Mesendoderm (in vitro differentiated cells): Measurements from ENCODE around the gene MAP4.

ENCODE experiments used
- DNase-seq: peaks from one replicate; pipeline ENCODE4 v3.0.0; 2013
- H2AK5ac ChIP-seq: 2 replicates; pipeline ENCODE4 v1.6.1; 2013; ENCODE audit warnings: low read length, inconsistent platforms
- H2BK120ac ChIP-seq: 2 replicates; pipeline ENCODE4 v1.6.1; 2013; ENCODE audit warnings: low read depth, mild to moderate bottlenecking, low read length, moderate library complexity, mixed read lengths
- H2BK15ac ChIP-seq: replicated peaks from 2 replicates; pipeline ENCODE4 v1.6.1; 2013; ENCODE audit warnings: low read depth, mild to moderate bottlenecking, moderate library complexity
- H2BK5ac ChIP-seq: 2 replicates; pipeline ENCODE4 v1.6.1; 2013; ENCODE audit warnings: low read length, inconsistent platforms
- H3K18ac ChIP-seq: 2 replicates; pipeline ENCODE4 v1.6.1; 2013; ENCODE audit warnings: mild to moderate bottlenecking, low read length, mixed read lengths
- H3K23ac ChIP-seq: one replicate; pipeline ENCODE4 v1.6.1; 2013; ENCODE audit warnings: low read length
- H3K27ac ChIP-seq: 2 replicates; pipeline ENCODE4 v1.5.1; 2013; ENCODE audit warnings: low read depth, mild to moderate bottlenecking, inconsistent platforms, low read length, moderate library complexity
- H3K27me3 ChIP-seq: 2 replicates; pipeline ENCODE4 v1.6.1; 2013; ENCODE audit warnings: low read length, control low read depth, mild to moderate bottlenecking, inconsistent platforms; ENCODE audit not compliant: insufficient read depth, poor library complexity
- H3K36me3 ChIP-seq: 2 replicates; pipeline ENCODE4 v1.6.1; 2013; ENCODE audit warnings: low read length, inconsistent platforms; ENCODE audit not compliant: control insufficient read depth, insufficient read depth
- H3K4ac ChIP-seq: one replicate; pipeline ENCODE4 v1.6.1; 2013; ENCODE audit warnings: low read depth, mild to moderate bottlenecking, low read length, moderate library complexity
- H3K4me1 ChIP-seq: 2 replicates; pipeline ENCODE4 v1.6.1; 2013; ENCODE audit warnings: low read depth, low read length, inconsistent platforms; ENCODE audit not compliant: control insufficient read depth
- H3K4me2 ChIP-seq: 2 replicates; pipeline ENCODE4 v1.6.1; 2013; ENCODE audit warnings: low read length
- H3K4me3 ChIP-seq: 2 replicates; pipeline ENCODE4 v1.5.1; 2013; ENCODE audit warnings: mild to moderate bottlenecking, low read length
- H3K56ac ChIP-seq: one replicate; pipeline ENCODE4 v1.6.1; 2013; ENCODE audit warnings: low read length
- H3K79me1 ChIP-seq: 2 replicates; pipeline ENCODE4 v1.6.1; 2013; ENCODE audit warnings: low read length, inconsistent platforms
- H3K79me2 ChIP-seq: 2 replicates; pipeline ENCODE4 v1.6.1; 2013; ENCODE audit warnings: mild to moderate bottlenecking, low read length; ENCODE audit not compliant: control insufficient read depth, insufficient read depth
- H3K9ac ChIP-seq: 2 replicates; pipeline ENCODE4 v1.6.1; 2013; ENCODE audit warnings: low read length, inconsistent platforms
- H4K5ac ChIP-seq: one replicate; pipeline ENCODE4 v1.6.1; 2013; ENCODE audit warnings: low read length
- H4K8ac ChIP-seq: one replicate; pipeline ENCODE4 v1.6.1; 2013; ENCODE audit warnings: low read depth, mild to moderate bottlenecking, control low read depth, low read length, moderate library complexity
- WGBS: extraction: QIAGEN DNeasy Blood & Tissue Kit; methylation state at CpG from one replicate; pipeline ENCODE4 v1.1.7; 2013; ENCODE audit warnings: low lambda C conversion rate, missing lambda C conversion rate; ENCODE audit not compliant: insufficient coverage; ENCODE audit errors: extremely low coverage; 5-methylcytosine and 5-hydroxymethylcytosine counted together

MAP4 gene

DNA sequence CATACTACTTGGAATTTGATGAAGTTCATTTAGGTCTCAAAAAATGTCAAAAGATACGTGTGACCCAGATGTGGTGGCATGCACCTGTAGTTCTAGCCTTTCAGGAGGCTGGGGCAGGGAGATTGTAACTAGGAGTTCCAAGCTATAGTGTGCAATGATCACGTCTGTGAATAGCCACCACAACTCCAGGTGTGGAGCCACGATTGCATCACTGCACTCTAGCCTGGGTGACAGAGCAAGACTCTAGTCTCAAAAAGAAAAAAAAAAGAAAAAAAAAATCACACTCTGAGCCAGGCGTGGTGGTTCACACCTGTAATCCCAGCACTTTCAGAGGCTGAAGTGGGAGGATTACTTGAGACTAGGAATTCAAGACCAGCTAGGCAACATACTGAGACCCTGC is 14.2 kb downstream of the MAP4 start:
- H3K27ac ChIP-seq, result no peak overlapping the region
- no peak overlapping the region for H3K18ac ChIP-seq
- H4K5ac ChIP-seq, result no peak overlapping the region
- DNase-seq, result no peak
- no peaks in the 10 kb centered on the region for H3K4me1 ChIP-seq
- no peak overlapping the region for H2BK120ac ChIP-seq
- H2BK15ac ChIP-seq, result no peak overlapping the region
- no peaks in the 10 kb centered on the region for H3K27me3 ChIP-seq
- peaks cover 15% of the 10 kb centered on the region for H3K79me1 ChIP-seq
- H2BK5ac ChIP-seq, result no peak overlapping the region
- no peak overlapping the region for H3K23ac ChIP-seq
- H3K9ac ChIP-seq, result no peak overlapping the region
- H3K4me2 ChIP-seq, result no peak overlapping the region
- H3K4ac ChIP-seq, result no peak overlapping the region
- H3K36me3 ChIP-seq, result no peaks in the 10 kb centered on the region
- H3K56ac ChIP-seq, result no peak overlapping the region
- no peak overlapping the region for H3K4me3 ChIP-seq
- no peak overlapping the region for H2AK5ac ChIP-seq
- H4K8ac ChIP-seq, result no peak overlapping the region
- peaks cover 9% of the 10 kb centered on the region for H3K79me2 ChIP-seq
- WGBS, result no CpG with 5 or more reads among the region's 4 CpGs

GRCh38 chr3:48000212-48000611 is 16.0 kb downstream of the MAP4 start:
- H3K79me1 ChIP-seq, result peaks cover 19% of the 10 kb centered on the region
- peaks cover 2% of the 10 kb centered on the region for H3K4me1 ChIP-seq
- H3K27ac ChIP-seq, result no peak overlapping the region
- no peak overlapping the region for H2AK5ac ChIP-seq
- no peak overlapping the region for H2BK120ac ChIP-seq
- no peak overlapping the region for H3K9ac ChIP-seq
- no peak overlapping the region for H3K4me3 ChIP-seq
- no CpG with 5 or more reads among the region's 2 CpGs for WGBS
- no peak overlapping the region for H3K56ac ChIP-seq
- no peak for DNase-seq
- H3K27me3 ChIP-seq, result no peaks in the 10 kb centered on the region
- no peaks in the 10 kb centered on the region for H3K36me3 ChIP-seq
- H4K5ac ChIP-seq, result no peak overlapping the region
- no peak overlapping the region for H3K18ac ChIP-seq
- H3K23ac ChIP-seq, result no peak overlapping the region
- H4K8ac ChIP-seq, result no peak overlapping the region
- H2BK5ac ChIP-seq, result no peak overlapping the region
- H3K79me2 ChIP-seq, result peaks cover 13% of the 10 kb centered on the region
- H3K4me2 ChIP-seq, result no peak overlapping the region
- no peak overlapping the region for H3K4ac ChIP-seq
- no peak overlapping the region for H2BK15ac ChIP-seq

DNA sequence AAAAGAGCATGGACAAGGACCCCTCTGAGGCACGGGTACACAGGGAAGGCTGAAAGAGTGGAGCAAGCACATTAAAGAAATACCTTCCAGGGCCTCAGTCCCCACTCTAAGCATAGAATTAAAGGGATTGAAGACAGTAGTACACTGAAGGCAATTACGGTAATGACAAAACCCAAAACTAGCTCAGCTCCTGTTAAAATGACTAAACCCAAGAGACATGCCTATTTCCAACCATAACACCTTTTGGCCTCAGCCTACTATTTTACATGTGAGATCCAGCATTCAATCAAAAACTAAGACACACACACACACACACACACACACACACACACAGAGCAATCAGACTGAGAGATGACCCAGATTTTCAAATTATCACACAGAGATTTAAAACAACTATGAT is 19.8 kb downstream of the MAP4 start:
- no peak for DNase-seq
- H3K27me3 ChIP-seq, result no peaks in the 10 kb centered on the region
- no peak overlapping the region for H3K4me3 ChIP-seq
- peaks cover 10% of the 10 kb centered on the region for H3K79me2 ChIP-seq
- no peak overlapping the region for H3K27ac ChIP-seq
- no peak overlapping the region for H3K18ac ChIP-seq
- no peak overlapping the region for H2AK5ac ChIP-seq
- H3K79me1 ChIP-seq, result peaks cover 12% of the 10 kb centered on the region
- no peak overlapping the region for H3K4me2 ChIP-seq
- H2BK5ac ChIP-seq, result no peak overlapping the region
- H3K4me1 ChIP-seq, result peaks cover 2% of the 10 kb centered on the region
- no peak overlapping the region for H3K23ac ChIP-seq
- H2BK15ac ChIP-seq, result no peak overlapping the region
- no peak overlapping the region for H3K9ac ChIP-seq
- H3K4ac ChIP-seq, result no peak overlapping the region
- no peak overlapping the region for H3K56ac ChIP-seq
- H3K36me3 ChIP-seq, result no peaks in the 10 kb centered on the region
- WGBS, result no CpG with 5 or more reads among the region's 2 CpGs
- H2BK120ac ChIP-seq, result no peak overlapping the region
- no peak overlapping the region for H4K5ac ChIP-seq
- no peak overlapping the region for H4K8ac ChIP-seq

DNA sequence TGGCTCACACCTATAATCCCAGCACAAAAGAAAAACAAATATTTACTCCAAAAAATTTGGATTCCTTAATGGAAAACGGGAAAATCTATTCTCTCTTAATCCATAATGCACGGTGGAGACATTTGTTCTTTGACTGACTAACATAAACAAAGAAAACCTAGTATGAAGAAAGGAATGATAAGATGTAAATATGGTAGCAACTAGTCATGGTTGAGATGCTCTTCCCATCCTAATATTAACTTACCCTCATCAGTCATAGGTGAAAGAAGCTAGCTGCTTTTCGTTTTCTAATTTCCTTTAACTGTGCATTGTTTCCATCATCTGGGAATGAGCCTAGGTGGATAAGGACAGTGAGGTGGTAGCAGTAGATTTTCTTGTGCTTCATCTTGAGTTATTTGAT is 22.0 kb downstream of the MAP4 start:
- no CpG with 5 or more reads among the region's 3 CpGs for WGBS
- no peaks in the 10 kb centered on the region for H3K27me3 ChIP-seq
- H4K5ac ChIP-seq, result no peak overlapping the region
- H3K4ac ChIP-seq, result no peak overlapping the region
- no peak for DNase-seq
- no peak overlapping the region for H3K56ac ChIP-seq
- no peak overlapping the region for H4K8ac ChIP-seq
- peaks cover 11% of the 10 kb centered on the region for H3K79me1 ChIP-seq
- no peak overlapping the region for H3K4me3 ChIP-seq
- H3K9ac ChIP-seq, result no peak overlapping the region
- H3K4me1 ChIP-seq, result peaks cover 2% of the 10 kb centered on the region
- no peak overlapping the region for H2AK5ac ChIP-seq
- H3K36me3 ChIP-seq, result no peaks in the 10 kb centered on the region
- no peak overlapping the region for H3K23ac ChIP-seq
- H2BK15ac ChIP-seq, result no peak overlapping the region
- H2BK120ac ChIP-seq, result no peak overlapping the region
- H3K79me2 ChIP-seq, result peaks cover 8% of the 10 kb centered on the region
- H2BK5ac ChIP-seq, result no peak overlapping the region
- H3K18ac ChIP-seq, result no peak overlapping the region
- H3K27ac ChIP-seq, result no peak overlapping the region
- H3K4me2 ChIP-seq, result no peak overlapping the region

DNA sequence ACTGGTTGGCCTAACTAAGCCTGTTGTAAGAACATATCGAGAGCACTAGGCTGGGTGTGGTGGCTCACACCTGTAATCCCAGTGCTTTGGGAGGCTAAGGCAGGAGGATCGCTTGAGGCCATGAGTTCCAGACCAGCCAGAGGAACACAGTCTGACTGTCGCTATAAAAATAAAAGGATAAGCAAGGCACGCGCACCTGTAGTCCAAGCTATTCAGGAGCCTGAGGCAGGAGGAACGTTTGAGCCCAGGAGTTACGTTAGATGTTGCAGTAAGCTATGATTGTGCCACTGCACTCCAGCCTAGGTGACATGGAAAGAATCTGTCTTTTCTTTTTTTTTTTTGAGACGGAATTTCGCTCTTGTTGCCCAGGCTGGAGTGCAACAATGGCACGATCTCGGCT is 24.9 kb downstream of the MAP4 start:
- Histone ChIP-seq H3K4me1 (peaks cover 1% of the 10 kb centered on the region), H3K36me3 (no peaks in the 10 kb centered on the region), H3K79me2 (peaks cover 6% of the 10 kb centered on the region), H2BK15ac (no peak overlapping the region), H3K56ac (no peak overlapping the region), H2AK5ac (no peak overlapping the region), H2BK120ac (no peak overlapping the region), H3K9ac (no peak overlapping the region), H3K4ac (no peak overlapping the region), H3K4me2 (no peak overlapping the region), H3K79me1 (peaks cover 14% of the 10 kb centered on the region), H4K5ac (no peak overlapping the region), H3K23ac (no peak overlapping the region), H3K27me3 (no peaks in the 10 kb centered on the region), H2BK5ac (no peak overlapping the region), H3K27ac (no peak overlapping the region), H3K4me3 (no peak overlapping the region), H4K8ac (peak overlapping the region; percentile 76), H3K18ac (no peak overlapping the region)
- no peak for DNase-seq
- WGBS, result no CpG with 5 or more reads among the region's 11 CpGs

- no peak overlapping the region for H3K4me3 ChIP-seq
- no peak overlapping the region for H3K56ac ChIP-seq
- no peaks in the 10 kb centered on the region for H3K4me1 ChIP-seq
- no peak overlapping the region for H4K8ac ChIP-seq
- peak; percentile 93 for DNase-seq
- no peak overlapping the region for H2BK15ac ChIP-seq
- H2BK120ac ChIP-seq, result no peak overlapping the region
- no peak overlapping the region for H4K5ac ChIP-seq
- no peak overlapping the region for H3K4me2 ChIP-seq
- no CpG with 5 or more reads among the region's 2 CpGs for WGBS
- H3K9ac ChIP-seq, result no peak overlapping the region
- H2BK5ac ChIP-seq, result no peak overlapping the region
- H3K23ac ChIP-seq, result no peak overlapping the region
- H3K27me3 ChIP-seq, result no peaks in the 10 kb centered on the region
- no peaks in the 10 kb centered on the region for H3K79me2 ChIP-seq
- H3K4ac ChIP-seq, result no peak overlapping the region
- no peak overlapping the region for H2AK5ac ChIP-seq
- no peaks in the 10 kb centered on the region for H3K36me3 ChIP-seq
- H3K18ac ChIP-seq, result no peak overlapping the region
- H3K79me1 ChIP-seq, result peaks cover 7% of the 10 kb centered on the region
- H3K27ac ChIP-seq, result no peak overlapping the region
Observed at GRCh38 chr3:47989981-47990440, 26.2 kb downstream of the MAP4 start.
